NK-92 (cell line): ENCODE measurements around the gene MEI1.

Experiments
- DNase-seq: peaks from one replicate; lab custom pipeline; 2025; ENCODE audit not compliant: unreplicated experiment; lab: John Stamatoyannopoulos, UW

Gene MEI1

DNA sequence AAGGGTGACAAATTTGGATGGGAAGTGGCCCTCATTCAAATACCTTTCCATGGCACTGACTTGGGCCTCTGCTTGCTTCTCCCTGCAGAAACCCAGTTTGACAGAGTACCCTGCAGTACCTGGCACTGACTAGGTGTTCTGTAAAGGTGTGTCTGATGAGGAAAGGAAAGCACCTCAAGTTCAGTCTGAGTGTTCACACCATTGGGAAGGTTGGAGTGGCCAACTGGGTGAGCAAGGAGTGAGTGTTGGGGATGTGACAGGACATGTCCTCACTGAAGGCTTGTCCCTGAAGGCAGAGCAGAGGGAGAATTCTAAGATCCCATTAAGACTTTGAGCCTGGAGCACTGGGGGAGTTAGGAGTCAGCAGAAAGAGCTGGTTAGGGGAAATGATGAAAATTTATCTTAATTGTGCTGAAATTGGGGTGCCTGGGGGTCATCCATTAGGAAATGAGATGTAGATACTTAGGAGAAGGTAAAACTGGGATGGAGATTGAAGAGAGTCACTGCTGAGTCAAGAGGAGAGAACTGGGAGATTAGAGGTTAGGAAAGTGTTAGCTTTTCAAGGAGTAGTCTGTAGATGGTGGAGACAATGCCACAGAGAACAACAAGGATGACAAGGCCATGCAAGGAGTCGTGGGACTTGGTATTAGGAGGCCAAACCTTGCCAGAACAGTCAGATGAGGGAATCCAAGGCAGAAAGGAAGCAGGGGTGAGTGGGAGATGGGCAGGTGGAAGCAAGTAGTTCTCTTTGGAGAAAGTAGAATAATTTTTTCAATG lies 139.7 kb downstream of the MEI1 start:
- DNase-seq: no peak

DNA sequence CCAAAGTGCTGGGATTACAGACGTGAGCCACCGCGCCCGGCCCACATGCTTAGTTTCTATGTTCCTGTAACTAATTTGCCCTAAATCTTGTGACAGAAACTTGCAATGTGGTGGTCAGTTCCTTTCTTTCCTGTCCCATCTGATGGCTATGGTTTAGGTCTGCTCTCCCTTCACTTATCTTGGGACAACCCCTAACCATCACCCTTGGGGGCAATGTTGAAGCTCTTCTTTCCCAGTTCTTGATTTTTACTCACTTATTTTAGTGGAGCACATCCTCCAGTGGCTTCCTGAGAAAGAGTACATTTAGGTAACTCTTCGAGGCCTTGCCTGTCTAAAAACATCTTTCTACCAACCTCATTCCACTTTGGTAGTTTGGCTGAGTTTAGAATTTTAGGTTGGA lies 140.9 kb downstream of the MEI1 start:
- DNase-seq: no peak

DNA sequence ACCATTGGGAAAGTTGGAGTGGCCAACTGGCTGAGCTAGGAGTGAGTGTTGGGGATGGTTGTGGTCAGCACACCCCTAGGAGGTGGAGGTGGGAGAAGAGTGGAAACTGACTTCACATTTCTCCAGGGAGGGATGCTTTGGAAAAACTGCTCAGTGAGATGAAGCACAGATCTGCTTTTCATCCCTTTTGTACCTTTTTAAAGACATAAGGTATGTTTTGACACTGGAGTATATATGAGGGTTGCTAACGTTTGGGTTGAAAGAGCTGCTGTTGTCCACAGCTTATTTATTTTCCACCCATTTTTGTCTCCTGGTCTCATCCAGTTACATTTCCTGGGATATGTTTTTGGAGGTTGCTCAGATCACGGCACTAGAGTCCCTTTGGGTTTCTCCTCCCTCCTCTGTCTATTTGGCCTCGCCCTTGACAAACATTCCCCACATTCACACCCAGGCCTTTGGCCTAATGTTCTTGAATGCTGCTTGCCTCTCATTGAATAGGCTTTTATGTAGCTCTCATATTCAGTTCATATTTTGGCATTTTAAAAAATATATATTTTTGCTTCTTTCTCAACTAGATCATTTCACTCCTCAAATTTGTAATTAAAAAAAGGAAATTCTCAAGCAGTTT lies 141.9 kb downstream of the MEI1 start:
- DNase-seq: no peak

DNA sequence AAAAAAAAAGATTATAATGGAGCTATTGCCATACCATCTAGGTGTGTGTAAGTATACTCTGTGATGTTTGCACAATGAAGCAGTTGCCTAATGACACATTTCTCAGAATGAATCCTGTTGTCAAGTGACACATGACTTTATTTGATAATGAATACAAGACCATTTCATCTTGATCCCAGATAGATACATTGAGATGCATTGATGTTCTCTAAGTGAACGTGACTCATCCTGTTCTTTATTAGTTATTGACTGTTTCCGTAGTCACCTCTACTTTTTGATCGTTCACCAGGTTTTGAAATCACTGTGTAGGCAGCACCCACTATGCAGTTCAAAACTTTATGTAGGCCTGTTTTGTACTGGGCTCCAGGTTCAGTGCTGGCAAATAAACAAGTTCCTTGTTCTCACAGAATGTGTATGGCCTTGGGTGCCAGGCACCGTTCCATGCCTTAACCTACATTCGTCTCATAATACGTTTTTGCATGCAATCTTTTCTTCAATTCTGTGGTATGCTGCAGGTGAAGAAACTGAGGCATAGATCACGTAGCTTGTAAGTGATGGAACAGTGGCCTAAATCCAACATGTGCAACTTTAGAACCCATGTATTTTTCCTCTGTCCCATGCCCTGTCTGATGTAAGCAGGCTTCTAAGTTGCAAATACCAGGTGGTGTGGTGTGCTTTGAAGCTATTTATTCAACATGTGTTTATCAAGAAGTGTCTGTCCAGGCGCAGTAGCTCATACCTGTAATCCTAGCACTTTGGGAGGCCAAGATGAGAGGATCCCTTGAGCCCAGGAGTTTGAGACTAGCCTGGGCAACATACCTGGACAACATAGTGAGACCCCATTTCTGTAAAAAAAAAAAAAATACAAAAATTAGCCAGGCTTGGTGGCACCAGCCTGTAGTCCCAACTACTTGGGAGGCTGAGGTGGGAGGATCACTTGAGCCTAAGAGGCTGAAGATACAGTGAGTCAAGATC lies 144.0 kb downstream of the MEI1 start:
- no peak for DNase-seq

DNA sequence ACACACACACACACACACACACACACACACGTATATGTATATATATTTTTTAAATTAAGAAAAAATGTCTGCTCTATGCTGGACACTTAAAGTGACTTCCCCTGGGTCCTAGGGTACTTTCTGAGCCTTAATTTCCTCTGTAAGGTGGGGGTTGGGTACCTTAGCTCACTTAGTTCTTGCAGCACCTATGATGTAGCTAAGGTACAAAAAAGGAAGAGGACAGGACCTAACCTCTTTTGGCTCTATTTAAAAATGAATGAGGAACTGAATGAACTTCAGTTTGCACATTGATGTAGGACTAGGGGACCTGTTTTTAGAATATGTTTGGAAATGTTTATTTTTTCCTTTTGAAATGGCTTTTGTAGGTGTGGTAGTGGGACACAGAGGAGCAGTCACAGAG lies 144.7 kb downstream of the MEI1 start:
- DNase-seq: no peak

DNA sequence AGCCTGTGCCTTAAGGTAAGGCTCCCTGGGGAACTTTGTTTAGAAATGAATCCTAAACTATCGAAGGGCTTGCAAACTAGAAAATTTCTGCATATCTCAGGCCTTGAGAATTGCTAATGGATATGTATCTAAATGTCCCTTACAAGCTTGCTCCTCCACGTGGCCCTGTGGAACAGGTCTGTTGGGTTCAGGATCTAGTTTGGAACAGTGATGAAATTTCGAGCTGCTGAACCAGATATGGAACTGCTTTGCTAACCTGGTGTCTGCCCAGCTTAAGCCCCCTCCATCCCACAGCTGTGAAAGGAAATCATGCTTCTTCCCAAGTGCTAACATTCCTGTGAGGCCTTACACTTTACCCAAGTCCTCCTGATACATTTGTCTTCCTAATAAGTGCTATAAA lies 145.2 kb downstream of the MEI1 start:
- DNase-seq: no peak

DNA sequence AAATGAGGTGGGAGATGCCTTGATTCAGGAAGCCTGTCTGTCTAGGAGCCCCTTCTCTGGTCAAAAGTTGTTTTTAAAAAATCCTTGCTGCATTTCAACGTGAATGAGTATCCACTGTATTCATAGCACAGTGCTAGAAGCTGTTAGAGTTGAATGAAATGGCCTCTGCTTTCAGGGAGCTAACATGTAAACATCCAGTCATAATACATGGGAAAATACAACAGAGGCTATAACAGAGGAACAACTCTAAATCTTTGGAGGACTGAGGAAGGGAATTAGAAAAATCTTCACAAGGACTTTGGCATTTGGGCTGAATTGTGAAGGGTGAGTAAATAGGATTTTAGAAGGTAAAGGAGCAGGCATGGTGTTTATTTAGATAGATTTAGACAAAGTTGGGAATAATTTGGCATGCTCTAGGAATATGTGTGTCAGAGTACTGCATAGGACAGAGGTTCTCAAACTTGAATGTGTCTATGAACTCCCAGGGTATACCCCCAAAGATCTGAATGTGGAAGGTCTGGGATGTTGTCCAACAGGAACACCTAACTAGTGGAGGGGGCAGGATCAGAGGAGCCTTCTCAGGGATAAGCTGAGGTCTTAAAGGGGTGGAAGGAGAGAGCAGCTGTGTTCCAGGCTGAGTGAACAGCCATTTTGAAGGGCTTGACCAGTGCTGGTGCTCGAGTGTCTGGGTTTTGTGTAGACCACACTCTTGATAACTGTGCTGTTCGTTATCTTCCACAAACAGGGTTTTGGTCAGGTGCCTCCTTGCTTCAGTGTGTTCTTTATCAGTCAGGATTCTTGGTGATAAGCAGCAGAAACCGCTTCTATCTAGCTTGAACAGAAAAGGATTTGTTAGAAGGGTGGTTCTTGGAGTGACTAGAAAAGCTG lies 146.3 kb downstream of the MEI1 start:
- no peak for DNase-seq

DNA sequence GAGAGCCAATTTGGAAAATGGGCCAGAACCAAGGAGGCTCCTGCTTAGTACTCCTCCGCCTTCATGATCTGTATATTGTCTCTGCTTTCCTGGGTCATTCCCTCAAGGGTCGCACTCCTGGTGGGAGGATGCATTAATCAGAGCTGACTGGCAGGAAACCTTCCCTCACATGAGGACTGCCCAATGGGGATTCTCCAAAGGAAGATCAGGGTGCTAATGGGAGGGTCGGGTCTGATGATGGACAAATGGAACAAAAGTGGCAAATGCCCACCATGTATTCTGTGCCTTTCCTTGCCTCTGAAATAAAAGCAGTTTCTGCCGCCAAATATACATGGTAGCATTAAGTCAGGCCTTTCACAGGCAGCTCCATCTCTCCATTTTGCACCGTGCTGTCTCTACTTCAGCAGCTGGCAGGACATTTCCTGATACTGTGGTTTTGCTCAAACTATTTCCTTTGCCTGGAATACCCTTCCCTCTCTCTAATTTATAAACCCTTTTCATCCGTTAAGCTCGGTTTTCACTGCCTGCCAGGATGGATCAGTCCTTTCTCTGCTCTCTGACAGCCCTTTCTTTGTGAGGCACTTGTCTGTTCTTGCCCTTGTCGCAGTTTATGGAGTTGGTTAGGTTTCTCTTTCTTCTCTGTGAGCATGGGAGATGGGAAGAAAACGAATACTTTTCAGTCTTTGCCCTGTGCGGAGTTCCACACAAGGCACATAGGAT lies 147.1 kb downstream of the MEI1 start:
- DNase-seq: no peak

DNA sequence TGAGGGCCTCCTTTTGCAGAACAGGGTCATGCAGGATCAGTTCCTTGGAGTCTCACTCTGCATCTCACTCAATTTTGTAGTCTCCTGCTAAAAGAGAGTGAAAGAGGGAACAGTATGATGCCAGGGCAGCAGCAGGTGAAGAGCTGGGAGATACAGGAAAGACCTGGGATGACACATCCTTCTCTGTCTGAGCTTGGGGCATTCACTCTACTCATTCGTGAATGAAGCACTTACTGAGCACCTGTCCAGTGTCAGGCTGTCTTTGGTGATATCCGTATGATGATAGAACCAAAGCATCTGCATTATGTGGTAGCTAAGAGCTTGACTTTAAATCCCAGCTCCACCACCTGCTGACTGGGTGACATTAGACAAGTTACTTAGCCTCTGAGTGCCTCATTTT lies 148.0 kb downstream of the MEI1 start:
- DNase-seq: no peak

DNA sequence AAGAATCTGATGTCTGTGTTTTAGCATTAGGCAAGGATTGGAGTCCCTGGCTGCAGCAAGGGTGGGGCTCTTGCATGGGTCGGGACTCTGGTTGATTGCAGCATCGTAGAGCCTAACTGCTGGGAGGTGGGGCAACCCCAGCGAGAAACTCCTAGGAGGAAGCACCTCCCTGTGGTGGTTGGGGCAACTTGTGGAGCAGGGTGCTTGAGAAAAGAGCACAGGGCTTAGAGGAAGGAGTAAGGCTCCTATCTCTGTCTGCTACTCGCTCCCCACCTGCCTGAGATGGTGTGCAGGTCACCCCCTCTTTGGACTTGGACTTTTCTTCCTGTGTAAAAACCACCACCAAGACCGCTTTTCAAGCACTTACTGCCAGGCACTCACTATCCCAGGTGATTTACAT lies 149.2 kb downstream of the MEI1 start:
- no peak for DNase-seq
